Kidney epithelial cell (primary cell): ENCODE measurements around the gene MAP1LC3A. TPM values are rescaled to one million over a fixed set of nuclear protein-coding genes. Genes with fewer than 3 reads are reported as not detected.

Experiments used
- DNase-seq: peaks from one replicate; pipeline ENCODE4 v3.0.0-alpha.2; 2010; ENCODE audit warnings: low read depth
- H3K27me3 ChIP-seq: 2 replicates; pipeline ENCODE4 v1.6.0; 2011; ENCODE audit warnings: low read length; ENCODE audit not compliant: control insufficient read depth, insufficient read depth
- H3K36me3 ChIP-seq: 2 replicates; pipeline ENCODE4 v1.5.1; 2011; ENCODE audit warnings: low read length; ENCODE audit not compliant: control insufficient read depth, insufficient read depth
- H3K4me3 ChIP-seq: 2 replicates; pipeline ENCODE4 v1.5.1; 2011; ENCODE audit warnings: low read depth, mild to moderate bottlenecking, control low read depth, low read length
- CTCF ChIP-seq: IDR thresholded peaks from 2 replicates; pipeline ENCODE4 v1.5.1; 2011; ENCODE audit warnings: mild to moderate bottlenecking, moderate library complexity, low read length, control low read depth, inconsistent platforms; ENCODE audit not compliant: insufficient read depth, poor library complexity, severe bottlenecking
- total RNA-seq: library from RNA; depleted of rRNA; stranded (reverse); fragments of >200 nt; gene quantifications from 2 replicates; pipeline ENCODE4 v1.2.3, GENCODE V29; 2015

Gene MAP1LC3A
- total RNA-seq, 1 donor from 2014 or later = 63.0 TPM

GRCh38 chr20:34574426-34574825 lies 15.9 kb downstream of the MAP1LC3A start:
- no peak for DNase-seq
- TF ChIP-seq CTCF = no peak
- no peaks in the 10 kb centered on the region for H3K36me3 ChIP-seq
- H3K4me3 ChIP-seq = no peak overlapping the region
- no peaks in the 10 kb centered on the region for H3K27me3 ChIP-seq

GRCh38 chr20:34574861-34575260 lies 16.3 kb downstream of the MAP1LC3A start:
- H3K36me3 ChIP-seq = no peaks in the 10 kb centered on the region
- no peak for DNase-seq
- no peak overlapping the region for H3K4me3 ChIP-seq
- H3K27me3 ChIP-seq = no peaks in the 10 kb centered on the region
- no peak for TF ChIP-seq CTCF

GRCh38 chr20:34575271-34575670 lies 16.8 kb downstream of the MAP1LC3A start:
- no peak for TF ChIP-seq CTCF
- Histone ChIP-seq H3K4me3 (no peak overlapping the region), H3K36me3 (no peaks in the 10 kb centered on the region), H3K27me3 (no peaks in the 10 kb centered on the region)
- no peak for DNase-seq

- H3K27me3 ChIP-seq = no peaks in the 10 kb centered on the region
- no peaks in the 10 kb centered on the region for H3K36me3 ChIP-seq
- no peak for DNase-seq
- no peak overlapping the region for H3K4me3 ChIP-seq
- no peak for TF ChIP-seq CTCF
These were observed 17.2 kb downstream of the MAP1LC3A start for GRCh38 chr20:34575756-34576155.

- H3K27me3 ChIP-seq = no peaks in the 10 kb centered on the region
- no peak for TF ChIP-seq CTCF
- no peak overlapping the region for H3K4me3 ChIP-seq
- H3K36me3 ChIP-seq = no peaks in the 10 kb centered on the region
- DNase-seq = no peak
These were observed 18.5 kb downstream of the MAP1LC3A start for GRCh38 chr20:34577061-34577460.

GRCh38 chr20:34578025-34578424 lies 19.5 kb downstream of the MAP1LC3A start:
- DNase-seq = no peak
- no peak for TF ChIP-seq CTCF
- Histone ChIP-seq H3K4me3 (no peak overlapping the region), H3K36me3 (no peaks in the 10 kb centered on the region), H3K27me3 (no peaks in the 10 kb centered on the region)
